Spleen (tissue), 7 donors: ENCODE data around the gene CD80.

ENCODE experiments used
- POLR2A ChIP-seq, 3 donors: fragments of 450-650 bp; IDR thresholded peaks; one replicate each; pipeline ENCODE4 v1.5.1; 2017; ENCODE audit warnings: antibody characterized with exemption in 3 of 3, mild to moderate bottlenecking in 1 of 3
- POLR2AphosphoS5 ChIP-seq, 3 donors: sonication (generic); formaldehyde crosslinking; IDR thresholded peaks; one replicate each; pipeline ENCODE4 v1.5.1; 2017; ENCODE audit warnings: antibody characterized with exemption in 3 of 3
- TF ChIP-seq, protein P1 (sequence below), 11 experiments: fragments of 200-600 bp in 7 of 11; fragments of 450-650 bp in 4 of 11; sonication (generic) in 4 of 11; IDR thresholded peaks in 8 of 11; conservative IDR thresholded peaks in 3 of 11; 1 replicate in 7 of 11; 2 replicates in 4 of 11; pipeline versions ENCODE4 v1.4.0 to v1.8.0; 2016 to 2021; ENCODE audit warnings: antibody characterized with exemption in 11 of 11, inconsistent platforms in 4 of 11, mild to moderate bottlenecking in 1 of 11
- donor health status: DM: no; HTN: no; CAD: no; lungs with moderate emphysema.
- donor health status: DM: no; HTN: no; CAD: no.
- donor health status: DM: no; HTN: no; CAD: no.

GRCh38 chr3:119558626-119559317 is 642 bp downstream of the CD80 start:
- TF ChIP-seq POLR2A (IDR thresholded peaks at IDR 0.05) (no peak), POLR2AphosphoS5 (IDR thresholded peaks at IDR 0.05) (no peak)
- TF ChIP-seq, protein P1, sequence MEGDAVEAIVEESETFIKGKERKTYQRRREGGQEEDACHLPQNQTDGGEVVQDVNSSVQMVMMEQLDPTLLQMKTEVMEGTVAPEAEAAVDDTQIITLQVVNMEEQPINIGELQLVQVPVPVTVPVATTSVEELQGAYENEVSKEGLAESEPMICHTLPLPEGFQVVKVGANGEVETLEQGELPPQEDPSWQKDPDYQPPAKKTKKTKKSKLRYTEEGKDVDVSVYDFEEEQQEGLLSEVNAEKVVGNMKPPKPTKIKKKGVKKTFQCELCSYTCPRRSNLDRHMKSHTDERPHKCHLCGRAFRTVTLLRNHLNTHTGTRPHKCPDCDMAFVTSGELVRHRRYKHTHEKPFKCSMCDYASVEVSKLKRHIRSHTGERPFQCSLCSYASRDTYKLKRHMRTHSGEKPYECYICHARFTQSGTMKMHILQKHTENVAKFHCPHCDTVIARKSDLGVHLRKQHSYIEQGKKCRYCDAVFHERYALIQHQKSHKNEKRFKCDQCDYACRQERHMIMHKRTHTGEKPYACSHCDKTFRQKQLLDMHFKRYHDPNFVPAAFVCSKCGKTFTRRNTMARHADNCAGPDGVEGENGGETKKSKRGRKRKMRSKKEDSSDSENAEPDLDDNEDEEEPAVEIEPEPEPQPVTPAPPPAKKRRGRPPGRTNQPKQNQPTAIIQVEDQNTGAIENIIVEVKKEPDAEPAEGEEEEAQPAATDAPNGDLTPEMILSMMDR (IDR thresholded peaks at IDR 0.05 in 8 of 11, conservative IDR thresholded peaks at IDR 0.05 in 3 of 11), result no peak
